ENCODE results near the gene PUS7L.
"Not testable (repeated sequence)": the region's sequence is repeated elsewhere in the genome, so short reads cannot be mapped to it uniquely, and the experiment has no call there.

The PUS7L gene, protein sequence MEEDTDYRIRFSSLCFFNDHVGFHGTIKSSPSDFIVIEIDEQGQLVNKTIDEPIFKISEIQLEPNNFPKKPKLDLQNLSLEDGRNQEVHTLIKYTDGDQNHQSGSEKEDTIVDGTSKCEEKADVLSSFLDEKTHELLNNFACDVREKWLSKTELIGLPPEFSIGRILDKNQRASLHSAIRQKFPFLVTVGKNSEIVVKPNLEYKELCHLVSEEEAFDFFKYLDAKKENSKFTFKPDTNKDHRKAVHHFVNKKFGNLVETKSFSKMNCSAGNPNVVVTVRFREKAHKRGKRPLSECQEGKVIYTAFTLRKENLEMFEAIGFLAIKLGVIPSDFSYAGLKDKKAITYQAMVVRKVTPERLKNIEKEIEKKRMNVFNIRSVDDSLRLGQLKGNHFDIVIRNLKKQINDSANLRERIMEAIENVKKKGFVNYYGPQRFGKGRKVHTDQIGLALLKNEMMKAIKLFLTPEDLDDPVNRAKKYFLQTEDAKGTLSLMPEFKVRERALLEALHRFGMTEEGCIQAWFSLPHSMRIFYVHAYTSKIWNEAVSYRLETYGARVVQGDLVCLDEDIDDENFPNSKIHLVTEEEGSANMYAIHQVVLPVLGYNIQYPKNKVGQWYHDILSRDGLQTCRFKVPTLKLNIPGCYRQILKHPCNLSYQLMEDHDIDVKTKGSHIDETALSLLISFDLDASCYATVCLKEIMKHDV

DNA sequence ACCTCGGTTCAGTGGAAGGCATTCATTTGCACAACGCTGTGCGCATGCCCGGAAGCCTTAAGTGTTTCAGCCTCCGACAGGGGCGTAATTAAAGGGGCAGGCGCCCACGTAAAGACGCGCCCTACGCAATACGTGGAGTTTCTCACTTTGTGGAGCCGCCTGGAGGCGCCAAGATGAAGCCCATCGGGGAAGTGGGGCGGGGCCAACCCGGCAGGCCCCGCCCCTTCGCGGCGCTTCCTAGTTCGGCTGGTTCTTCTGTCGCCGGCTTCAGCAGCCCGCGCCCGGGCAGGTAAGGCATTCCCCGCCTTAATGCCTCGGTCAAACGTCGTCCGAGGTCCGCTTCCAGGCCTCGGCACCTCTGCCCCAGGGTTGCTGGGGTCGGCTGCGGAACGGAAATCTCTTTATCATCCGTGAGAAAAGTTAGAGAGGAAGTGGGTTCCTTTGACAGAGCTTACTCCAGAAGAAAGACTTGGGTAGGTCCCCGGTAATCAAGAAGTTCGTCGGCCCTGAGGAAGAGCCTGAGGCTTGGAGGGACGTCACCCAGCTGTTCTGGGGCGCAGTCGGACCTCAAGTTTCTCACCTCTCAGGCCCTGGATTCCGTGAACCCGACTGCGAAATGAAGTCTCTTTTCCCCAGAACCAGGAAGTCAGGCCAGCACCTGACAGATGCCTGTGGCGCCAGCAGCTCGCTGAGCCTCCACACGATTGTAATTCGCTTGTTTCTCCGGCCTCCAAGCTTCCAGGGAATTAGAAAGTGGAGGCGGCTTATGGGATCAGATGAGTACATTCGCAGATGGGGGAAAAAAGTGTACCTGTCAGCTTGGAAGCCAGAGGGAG lies at the start of gene PUS7L, which contains the start of gene IRAK4:
TSS of gene PUS7L (minus strand) at position 63 of the 836 bp plus-strand sequence. CDS start 3,545 bp downstream, outside the sequence.
TSS of gene IRAK4 (plus strand) at position 224 of the 836 bp plus-strand sequence. CDS start 9,161 bp downstream, outside the sequence.
- DNase-seq, result peak; percentile 89

DNA sequence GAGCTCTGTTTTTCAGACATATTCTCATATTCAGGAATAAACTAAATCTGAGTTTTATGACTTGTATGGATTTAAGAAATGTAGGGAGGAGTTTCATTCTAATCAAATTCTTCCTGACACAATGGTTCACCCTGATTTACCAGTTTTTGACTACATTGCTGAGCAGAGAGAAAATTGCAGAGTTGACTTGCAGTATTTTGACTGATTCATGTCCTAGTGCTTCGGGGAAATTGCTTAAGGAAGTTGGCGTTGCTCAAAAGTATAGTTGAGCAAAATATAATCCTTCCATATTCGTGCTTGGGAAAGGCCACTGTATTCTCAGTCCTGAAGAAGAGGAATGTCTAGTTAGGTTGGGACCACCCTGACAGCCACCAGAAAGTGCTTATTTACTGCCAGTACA lies 48.8 kb upstream of the PUS7L start:
- DNase-seq, result no peak

DNA sequence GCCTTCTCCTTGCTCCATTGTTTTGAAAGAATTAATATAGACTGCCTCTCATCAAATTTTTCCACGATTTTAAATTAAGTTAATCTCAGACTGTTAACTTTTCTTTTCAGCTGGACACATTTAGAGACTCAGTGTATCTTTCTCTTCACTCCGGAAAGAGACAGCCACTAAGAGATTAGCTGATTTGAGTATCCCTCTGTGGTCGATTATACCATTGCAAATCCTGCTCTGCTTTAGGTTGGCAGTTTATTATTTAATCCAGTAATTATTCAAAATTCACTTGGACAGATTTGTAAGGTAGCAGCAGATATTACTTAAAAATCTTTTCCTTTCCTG lies 48.1 kb upstream of the PUS7L start:
- no peak for DNase-seq

DNA sequence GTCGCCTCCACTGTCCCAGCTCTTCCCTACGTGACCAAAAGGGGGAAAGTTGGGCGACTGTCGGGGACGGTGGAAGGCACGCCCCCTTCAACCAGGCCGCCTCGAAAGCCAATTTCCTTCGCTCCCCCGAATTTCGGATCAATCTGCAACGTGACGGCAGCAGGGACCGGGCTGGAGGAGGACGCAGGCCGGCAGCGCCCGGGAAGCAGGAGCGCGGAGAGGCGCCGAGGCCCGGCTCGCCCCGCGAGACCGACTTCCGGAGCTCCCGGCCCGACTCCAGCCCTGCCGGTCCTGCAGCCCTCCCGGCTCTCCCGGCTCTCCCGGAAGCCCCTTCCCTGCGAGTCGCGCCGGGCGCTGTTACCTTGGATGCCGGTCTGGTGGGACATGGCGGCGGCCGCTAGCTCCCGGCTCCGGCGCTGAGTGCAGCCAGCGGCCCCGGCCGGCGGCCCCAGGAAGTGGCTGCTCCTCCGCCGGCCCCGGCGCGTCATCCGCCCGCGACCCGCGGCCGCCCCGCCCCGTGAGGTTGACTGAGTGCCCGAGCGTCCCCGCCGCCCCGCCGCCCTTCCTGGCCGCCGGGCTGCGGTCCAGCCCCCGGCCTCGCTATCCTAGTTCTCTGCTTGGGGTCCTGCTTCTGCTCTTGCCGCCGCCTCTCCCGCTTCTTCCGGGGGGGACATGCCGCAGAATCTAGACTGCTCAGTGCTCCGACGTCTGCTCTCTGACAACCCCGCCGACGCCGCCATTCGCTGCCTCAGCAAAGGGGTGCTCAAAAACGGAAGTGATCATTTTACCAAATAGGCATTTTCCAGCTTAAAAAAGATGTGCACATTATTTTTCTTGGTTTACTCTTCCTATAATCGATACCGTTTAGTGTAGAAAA lies 47.5 kb upstream of the PUS7L start, which contains the start of gene TWF1:
TSS of gene TWF1 (minus strand) at position 458 of the 877 bp plus-strand sequence. CDS start at position 386, 72 bp downstream.
- peak; percentile 81 for DNase-seq

DNA sequence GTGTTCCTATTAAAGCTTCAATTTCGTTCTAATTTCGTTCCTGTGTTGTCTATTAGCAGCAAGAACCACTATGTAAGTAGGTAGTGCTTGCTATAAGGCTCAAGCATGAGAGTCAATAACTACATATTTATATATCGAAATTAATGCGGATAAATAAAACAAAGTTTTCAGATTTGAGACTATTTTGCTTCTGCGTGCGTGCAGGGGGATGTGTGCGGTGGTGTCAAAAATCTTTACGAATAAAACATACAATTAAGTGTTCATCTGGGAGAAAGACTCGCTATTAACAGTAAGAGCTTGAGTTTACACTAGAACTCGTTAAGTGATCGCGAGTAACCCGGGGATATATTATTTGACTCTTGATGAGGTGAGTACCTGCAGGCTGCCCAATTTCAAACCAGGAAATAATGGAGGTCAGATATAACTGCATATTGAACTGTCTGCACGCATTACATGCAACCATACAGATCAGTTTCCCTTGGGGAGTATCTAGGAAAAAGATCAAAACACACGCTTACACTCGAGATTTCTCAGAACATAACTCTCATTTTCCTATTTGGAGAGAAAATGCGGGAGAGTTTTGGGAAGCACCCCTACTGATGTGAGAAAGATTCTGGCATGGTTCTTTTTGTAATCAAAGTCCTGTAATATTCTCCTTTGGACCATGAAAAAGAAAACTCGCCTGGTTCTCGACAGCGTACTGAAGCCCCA lies 46.7 kb upstream of the PUS7L start:
- DNase-seq, result no peak

DNA sequence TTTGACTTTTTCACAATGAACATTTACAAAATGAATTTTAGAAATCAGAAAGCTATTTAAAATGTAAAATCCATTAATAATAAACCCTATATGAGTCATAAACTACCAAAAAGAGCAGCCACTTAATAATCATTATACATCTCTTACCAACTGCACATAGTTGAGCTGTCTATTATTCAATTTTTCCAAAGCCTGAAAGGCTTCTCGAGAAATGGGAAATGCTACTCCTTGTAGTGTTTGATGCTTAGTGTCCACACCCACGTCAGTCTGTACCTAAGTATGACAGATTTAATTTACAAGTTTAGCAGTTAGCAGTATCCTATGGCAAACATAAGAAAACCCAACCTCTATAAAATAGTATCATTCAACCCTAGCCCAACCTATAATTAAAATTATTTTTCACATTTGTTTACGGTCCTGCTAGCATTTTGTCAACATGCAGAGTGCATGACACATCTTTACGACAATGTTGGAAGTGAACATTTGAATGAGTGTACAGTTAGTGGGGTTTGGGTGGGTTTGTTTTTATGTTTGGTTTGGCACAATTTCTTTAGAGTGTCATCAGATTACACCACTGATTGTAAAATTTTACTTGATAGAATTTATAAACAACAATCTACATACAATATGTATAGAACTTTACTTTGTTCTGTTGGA lies 39.1 kb upstream of the PUS7L start:
- DNase-seq, result no peak

DNA sequence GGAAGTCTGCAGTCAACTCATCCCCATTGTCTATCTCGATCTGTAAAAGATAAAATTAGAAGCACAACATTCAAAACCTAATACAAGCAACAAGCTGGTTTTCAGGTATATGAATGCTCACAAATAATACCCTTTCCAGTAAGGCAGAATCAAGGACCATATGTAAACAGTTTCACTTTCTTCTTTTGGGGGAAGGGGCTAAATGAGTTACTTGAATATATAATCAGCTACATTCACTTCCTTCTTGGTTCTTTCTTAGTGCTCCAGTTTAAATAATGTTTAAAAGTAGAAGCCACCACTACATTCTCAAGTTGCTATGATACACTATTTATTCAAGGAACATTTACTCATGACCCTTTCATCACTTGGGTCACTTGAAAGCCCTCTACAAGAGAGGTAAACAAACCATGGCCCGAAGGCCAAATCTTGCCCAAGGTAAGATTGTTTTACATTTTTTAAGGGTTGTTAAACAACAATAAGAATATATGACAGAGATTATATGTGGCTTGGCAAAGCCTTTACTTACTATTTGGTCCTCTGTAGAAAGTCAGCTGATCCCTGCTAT lies 37.2 kb upstream of the PUS7L start:
- no peak for DNase-seq

DNA sequence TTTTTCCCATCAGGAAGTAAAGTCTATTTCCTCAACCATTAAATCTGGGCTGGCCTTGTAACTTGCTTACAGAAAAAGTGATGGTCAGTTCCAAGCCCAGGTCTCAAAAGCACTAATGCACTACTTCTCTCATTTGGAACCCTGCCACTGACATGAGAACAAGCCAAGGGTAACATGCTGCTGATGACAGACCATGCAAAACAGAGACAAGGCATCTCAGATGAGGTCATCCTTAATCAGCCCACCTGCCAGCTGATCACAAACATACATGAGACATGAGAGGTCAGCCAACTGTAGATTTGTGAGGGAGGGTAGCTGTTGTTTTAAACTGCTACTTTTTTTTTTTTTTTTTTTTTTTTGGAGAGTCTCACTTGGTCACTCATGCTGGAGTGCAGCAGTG lies 31.4 kb upstream of the PUS7L start:
- no peak for DNase-seq

DNA sequence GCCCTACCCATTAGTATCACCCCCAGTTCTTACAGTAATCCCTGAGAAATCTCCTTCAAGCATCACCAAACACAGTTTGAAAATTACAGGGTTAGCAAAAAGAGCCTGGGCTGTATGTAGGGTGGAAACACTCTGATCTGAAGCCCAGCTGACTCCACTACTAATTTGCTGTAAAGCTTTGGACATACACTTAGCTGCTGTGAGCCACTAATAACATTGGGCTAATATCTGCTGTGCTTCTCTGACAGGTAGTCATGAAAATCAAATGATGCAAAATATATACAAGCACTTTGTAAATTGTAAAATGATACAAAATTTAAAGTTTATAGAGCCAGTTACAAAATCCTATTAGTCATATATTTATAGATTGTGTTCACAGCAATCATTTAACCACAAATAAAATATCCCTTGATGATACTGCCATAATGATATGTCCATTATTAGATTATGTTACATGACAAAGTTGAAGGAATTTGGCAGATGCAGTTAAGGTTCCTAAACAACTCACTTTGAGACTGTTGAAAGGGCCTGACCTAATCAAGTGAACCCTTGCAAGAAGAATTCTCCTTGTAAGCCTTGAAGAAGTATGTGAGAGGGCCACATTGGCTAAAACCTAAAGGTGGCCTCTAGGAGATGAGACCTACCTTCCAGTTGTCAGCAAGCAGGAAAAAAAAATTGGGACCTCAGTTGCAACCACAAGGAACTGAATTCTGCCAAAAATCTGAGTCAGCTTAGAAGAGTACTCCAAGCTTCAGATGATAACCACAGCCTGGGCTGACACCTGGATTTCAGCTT lies 28.5 kb upstream of the PUS7L start:
- DNase-seq, result no peak

DNA sequence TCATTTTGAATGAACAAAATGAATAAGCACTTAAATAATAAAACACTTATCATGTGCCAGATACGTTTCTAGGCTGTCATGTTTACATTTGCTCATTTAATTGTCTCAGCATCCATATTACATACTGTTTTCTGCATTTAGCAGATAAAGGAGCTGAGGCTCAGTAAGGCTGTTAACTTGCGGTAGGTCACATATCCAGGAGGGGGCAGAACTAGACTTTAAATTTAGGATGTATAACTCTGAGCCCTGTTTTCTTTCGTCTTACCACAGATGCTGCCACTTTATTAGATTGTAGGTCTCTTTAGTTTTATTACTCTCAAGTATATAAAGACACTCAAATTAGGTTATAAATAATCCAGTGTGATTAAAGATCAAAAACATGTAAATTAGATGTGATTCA lies 17.9 kb upstream of the PUS7L start:
- DNase-seq, result no peak

DNA sequence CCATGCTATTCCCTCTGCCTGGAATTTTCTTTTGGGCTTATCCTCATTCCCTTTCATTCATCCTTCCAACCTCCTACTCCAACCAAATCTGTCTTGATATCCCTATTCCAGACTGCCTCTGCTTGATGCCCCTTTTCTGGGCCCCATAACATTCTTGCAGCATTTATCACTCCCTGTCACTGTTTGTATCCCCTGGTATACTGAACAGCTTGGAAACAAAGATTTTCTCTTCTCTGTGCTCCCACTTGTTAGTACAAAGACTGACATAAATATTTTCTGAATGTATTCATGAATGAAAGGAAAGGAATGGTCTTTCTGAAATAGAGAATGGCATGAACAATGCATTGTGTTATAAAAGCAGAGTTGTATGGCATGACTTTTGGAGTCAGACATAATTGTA lies 7.7 kb upstream of the PUS7L start:
- DNase-seq, result no peak

DNA sequence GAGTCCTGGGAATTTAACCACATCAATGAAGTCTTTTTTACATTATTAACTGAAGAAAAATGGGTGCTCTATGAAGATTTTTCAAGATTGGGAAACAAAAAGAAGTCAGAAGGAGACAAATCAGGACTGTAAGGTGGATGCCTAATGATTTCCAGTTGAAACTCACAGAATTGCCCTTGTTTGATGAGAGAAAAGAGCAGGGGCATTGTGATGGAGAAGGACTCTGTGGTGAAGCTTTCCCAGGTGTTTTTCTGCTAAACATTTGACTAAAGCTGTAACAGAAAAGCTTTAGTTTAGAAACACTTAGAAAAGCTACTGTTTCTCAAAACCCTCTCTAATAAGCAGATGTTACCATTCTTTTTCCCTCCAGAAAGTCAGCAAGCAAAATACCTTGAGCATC lies 5.9 kb upstream of the PUS7L start:
- no peak for DNase-seq

DNA sequence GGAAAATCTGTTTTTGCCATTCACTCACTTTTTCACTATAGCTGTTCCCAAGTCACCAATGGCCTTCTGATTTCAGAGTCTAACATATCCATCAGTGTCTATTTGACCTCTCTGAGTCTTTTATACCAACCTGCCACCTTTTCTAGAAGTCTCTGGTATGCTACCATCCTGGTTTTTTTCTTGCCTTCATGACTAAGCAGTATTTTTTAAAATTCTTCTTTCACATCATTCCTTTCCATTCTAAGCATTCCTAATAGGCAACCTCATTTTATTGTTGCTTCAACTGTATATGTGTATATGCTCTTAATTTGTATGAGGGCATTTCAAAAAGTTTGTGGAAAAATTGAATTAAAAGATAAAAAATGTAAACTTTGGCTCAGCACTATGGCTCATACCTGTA lies 5.2 kb upstream of the PUS7L start:
- DNase-seq, result no peak

DNA sequence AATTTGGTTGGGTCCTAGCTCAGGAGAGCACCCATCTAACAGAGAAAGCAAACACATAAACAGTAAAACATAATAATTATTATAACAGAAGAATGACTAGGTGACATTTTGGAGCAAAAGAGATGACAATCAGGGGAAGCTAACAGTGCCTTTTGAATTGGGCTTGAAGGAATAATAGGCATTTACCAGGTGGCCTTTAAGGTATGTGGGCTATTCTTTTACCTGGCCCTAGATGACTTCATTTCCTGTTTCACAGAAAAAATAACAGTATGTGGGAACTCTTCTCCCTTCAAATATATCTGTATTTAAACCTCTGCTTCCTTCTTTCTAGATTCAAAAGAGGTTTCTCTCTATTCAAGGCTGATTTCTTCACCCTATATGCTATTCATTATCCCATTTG lies 4.0 kb upstream of the PUS7L start:
- DNase-seq, result no peak

DNA sequence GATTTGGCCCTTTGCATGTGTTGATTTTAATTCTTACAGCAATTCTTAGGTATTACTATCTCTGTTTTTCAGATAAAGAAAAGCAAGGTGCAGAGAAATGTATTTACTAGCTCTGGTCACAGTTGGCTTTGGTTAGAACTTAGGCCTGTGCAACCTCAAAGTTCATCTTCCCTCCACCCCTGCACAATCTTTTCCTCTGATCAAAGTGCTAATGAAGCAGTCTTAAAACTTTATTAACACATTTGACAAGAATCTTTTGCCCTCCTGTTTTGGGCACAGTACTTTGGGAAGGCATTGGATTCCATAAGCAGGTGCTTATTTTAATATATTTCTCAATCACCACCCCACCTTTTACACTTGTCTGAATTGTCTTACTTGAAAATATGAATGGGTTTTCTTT lies 2.9 kb upstream of the PUS7L start:
- DNase-seq, result no peak

DNA sequence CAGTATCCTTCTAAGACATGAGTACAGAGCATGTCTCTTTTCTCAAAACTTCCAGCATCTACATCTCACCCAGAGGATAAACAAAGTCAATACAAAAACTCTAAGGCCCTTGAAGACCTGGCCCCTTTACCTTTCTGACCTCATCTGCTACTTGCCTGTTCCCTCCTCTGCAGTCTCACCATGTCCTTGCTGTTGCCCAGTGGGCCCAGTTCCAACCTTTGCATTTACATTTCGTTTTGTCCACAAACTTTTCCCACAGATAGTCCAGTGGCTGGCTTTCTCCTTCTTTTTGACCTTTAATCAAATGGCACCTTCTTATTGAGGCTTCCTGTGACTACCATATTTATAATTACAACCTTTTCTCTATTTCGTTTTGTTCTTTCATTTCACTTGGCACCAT lies 1.8 kb upstream of the PUS7L start:
- no peak for DNase-seq

DNA sequence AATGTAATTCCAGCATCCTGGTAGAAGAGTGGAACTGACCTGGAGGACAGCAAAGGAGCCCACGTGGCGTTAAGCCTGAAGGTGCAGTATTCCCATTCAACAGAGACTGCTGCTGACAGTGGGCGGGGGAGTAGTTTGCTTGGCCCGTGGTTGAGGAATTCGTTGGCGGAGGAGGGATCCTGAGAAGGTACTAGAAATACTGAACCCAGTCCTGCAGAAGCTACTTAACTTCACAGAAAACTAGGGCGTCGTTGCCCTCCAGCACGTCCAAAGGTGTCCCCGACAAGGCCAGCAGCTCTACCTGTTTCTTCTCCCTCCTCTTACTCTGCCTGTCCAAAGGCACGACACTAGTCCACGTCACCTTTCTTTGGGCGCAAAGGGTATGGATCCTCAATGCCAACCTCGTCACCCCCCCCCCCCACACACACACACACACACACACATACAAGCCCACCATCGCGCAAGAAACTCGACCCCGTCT lies 303 bp downstream of the PUS7L start:
- no peak for DNase-seq

DNA sequence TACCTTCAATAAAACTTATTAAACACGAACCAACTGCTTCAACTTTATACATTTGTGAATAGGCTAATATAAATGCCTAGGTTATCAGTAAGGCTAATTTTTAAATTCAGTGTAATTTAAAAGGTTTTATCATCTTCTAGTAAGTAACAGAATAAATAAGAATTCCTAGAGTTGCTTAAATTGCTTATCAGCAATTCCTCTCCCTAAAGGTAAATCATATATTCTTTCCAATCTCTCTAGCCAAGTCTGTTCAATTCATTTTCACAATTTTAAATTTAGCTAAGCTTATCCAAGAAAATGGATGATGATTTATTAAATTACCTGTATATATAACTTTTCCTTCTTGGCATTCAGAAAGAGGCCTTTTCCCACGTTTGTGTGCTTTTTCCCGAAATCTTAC lies 4.6 kb downstream of the PUS7L start:
- no peak for DNase-seq

DNA sequence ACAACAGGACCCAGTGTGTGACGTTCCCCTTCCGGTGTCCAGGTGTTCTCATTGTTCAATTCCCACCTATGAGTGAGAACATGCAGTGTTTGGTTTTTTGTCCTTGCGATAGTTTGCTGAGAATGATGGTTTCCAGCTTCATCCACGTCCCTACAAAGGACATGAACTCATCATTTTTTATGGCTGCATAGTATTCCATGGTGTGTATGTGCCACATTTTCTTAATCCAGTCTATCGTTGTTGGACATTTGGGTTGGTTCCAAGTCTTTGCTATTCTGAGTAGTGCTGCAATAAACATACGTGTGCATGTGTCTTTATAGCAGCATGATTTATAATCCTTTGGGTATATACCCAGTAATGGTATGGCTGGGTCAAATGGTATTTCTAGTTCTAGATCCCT lies 7.2 kb downstream of the PUS7L start:
- DNase-seq, result not testable (repeated sequence)

DNA sequence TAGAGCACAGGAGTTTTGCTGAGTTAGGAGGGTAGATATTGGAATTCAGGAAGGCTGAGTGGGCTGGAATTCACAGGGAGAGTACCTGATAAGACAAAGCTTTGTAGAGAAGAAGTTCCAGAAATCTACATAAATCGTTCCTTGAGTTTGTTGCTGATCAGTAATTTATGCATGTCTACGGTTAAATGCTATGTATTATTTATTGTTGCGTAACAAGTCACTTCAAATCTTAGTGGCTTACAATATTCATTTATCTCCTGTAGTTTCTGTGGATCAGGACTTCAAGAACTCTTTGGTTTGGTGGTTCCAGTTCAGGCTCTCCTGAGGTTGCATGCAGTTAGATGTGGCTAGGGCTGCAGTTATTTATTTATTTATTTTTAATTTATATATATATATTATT lies 7.8 kb downstream of the PUS7L start:
- no peak for DNase-seq

Measured in KG1 (cell line).